T-helper 1 cell (primary cell): Measurements from ENCODE around the gene FGF3.
"Not testable (repeated sequence)": the region's sequence is repeated elsewhere in the genome, so short reads cannot be mapped to it uniquely, and the experiment has no call there.

Source experiments
- DNase-seq, 5 donors: peaks; one replicate each; pipeline ENCODE4 v3.0.0-alpha.2; 2012 to 2020

FGF3 gene

DNA sequence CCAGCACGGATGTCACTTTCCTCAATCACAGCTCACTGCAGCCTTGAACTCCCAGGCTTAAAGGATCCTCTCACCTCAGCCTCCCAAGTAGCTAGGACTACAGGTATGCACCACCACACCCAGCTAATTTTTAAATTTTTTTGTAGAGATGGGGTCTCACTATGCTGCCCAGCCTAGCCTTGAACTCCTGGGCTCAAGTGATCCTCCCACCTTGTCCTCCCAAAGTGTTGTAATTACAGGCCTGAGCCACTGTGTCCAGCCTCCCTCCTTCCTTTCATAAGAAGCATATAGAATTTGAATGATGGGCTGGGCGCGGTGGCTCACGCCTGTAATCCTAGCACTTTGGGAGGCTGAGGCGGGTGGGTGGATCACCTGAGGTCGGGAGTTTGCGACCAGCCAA, 54.3 kb downstream of the FGF3 start:
- DNase-seq, result not testable (repeated sequence)

DNA sequence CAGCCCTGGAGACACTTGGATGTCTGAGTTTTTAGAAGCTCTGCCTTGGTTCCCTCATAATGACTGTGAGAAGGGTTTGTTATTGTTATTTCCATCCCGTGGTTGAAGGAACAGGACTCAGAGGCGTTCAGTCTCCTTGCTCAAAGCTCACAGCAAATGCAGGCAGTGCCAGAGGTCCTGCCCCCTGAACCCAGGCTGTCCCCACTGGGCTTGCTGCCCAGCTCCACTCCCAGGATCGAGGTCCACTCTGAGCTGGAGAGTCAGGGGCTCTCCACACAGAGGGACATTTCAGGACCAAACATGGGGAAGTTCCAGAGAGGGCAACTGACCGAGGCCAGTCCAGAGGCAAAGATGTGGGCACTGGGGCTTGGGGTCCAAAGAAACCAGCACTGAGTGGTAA, 58.9 kb downstream of the FGF3 start:
- DNase-seq, result no peak
